ENCODE measurements around the gene JAG1. TPM values are rescaled to one million over a fixed set of nuclear protein-coding genes. Genes with fewer than 3 reads are reported as not detected.

The JAG1 gene
- total RNA-seq, 1 donor from 2014 or later = 58.4 TPM

DNA sequence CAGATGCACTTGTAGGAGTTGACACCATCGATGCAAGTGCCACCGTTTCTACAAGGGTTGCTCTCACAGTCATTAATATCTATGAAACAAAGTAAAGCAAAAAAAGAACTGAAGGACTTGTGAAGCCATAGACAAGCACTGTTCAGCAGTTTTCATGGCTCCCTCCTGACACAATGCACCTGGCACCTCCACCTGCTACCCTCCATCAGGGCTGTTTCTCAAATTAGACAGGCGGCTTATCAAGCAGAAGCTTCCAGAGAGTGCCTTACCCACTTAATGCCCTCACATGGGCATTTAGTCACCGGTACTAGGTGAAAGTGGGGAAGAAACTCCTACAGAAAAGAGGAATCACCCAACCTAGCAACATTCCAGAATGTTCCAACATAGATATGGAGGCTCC lies 27.8 kb downstream of the JAG1 start:
- no peak overlapping the region for H3K4me3 Mint-ChIP-seq
- H3K27me3 Mint-ChIP-seq = no peaks in the 10 kb centered on the region
- no peaks in the 10 kb centered on the region for H3K9me3 Mint-ChIP-seq
- DNase-seq (ENCODE audit: extremely low spot score, unreplicated experiment) = no peak
- no peak overlapping the region for H3K27ac Mint-ChIP-seq
- peaks cover 48% of the 10 kb centered on the region for H3K4me1 Mint-ChIP-seq (ENCODE audit: unreplicated experiment)
- no peak for TF ChIP-seq CTCF (conservative IDR thresholded peaks at IDR 0.05)
- H3K36me3 Mint-ChIP-seq = peaks cover 72% of the 10 kb centered on the region

- peaks cover 75% of the 10 kb centered on the region for H3K36me3 Mint-ChIP-seq
- no peaks in the 10 kb centered on the region for H3K27me3 Mint-ChIP-seq
- H3K27ac Mint-ChIP-seq = peak overlapping the region; percentile 48
- no peaks in the 10 kb centered on the region for H3K9me3 Mint-ChIP-seq
- TF ChIP-seq CTCF (conservative IDR thresholded peaks at IDR 0.05) = no peak
- peaks cover 49% of the 10 kb centered on the region for H3K4me1 Mint-ChIP-seq (ENCODE audit: unreplicated experiment)
- no peak overlapping the region for H3K4me3 Mint-ChIP-seq
- DNase-seq (ENCODE audit: extremely low spot score, unreplicated experiment) = no peak
Measured at GRCh38 chr20:10645205-10645570, 28.6 kb downstream of the JAG1 start.

DNA sequence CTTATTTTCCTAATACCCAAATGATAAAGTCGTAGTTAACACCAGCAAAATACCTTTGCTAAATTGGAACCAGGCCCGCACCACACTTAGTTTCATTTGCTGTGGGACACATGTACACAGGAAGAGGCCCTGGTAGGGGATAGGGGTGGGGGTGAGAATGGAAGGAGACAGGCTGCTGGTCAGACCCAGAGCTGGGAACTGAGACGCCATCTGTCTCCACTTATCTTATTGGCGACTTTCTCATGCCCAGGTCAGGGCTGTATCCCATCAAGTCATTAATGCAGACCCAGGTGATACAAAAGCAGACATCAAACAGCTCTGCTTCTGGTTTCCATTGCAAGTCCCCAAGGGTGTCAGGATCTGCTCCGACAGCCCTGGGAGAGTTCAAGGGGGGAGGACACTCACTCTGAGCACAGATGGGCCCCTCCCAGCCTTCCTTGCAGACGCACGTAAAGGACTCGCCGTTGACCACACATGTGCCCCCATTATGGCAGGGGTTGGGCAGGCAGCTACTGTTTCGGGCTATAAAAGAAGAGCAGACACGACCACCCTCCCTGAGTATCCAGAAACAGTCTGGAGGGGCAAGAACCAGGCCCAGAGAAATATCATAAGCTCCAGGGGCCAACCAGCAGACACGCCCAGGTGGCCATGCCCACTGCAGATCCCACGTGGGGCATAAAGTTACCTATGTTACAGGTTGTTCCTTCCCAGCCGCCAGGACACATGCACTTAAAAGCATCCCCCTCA lies 29.2 kb downstream of the JAG1 start:
- no peak for DNase-seq (ENCODE audit: extremely low spot score, unreplicated experiment)
- H3K4me3 Mint-ChIP-seq = peak overlapping the region; percentile 7
- no peaks in the 10 kb centered on the region for H3K27me3 Mint-ChIP-seq
- no peaks in the 10 kb centered on the region for H3K9me3 Mint-ChIP-seq
- no peak overlapping the region for H3K27ac Mint-ChIP-seq
- H3K4me1 Mint-ChIP-seq (ENCODE audit: unreplicated experiment) = peaks cover 45% of the 10 kb centered on the region
- TF ChIP-seq CTCF (conservative IDR thresholded peaks at IDR 0.05) = no peak
- peaks cover 74% of the 10 kb centered on the region for H3K36me3 Mint-ChIP-seq

DNA sequence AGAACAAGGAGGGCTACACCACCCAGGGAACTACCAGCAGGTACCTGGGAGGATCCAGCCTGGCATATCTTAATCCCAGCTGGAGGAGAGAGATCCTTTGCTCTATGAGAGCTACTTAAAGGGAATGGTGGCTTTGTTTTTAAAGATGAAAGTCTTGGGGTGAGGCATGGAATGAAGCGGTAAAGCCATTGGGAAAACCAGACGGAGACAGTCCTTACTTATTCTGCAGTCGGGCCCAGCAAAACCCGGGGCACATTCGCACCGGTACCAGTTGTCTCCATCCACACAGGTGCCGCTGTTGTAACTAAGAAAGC lies 30.3 kb downstream of the JAG1 start:
- peaks cover 35% of the 10 kb centered on the region for H3K4me1 Mint-ChIP-seq (ENCODE audit: unreplicated experiment)
- H3K27ac Mint-ChIP-seq = no peak overlapping the region
- H3K36me3 Mint-ChIP-seq = peaks cover 70% of the 10 kb centered on the region
- no peak for TF ChIP-seq CTCF (conservative IDR thresholded peaks at IDR 0.05)
- no peaks in the 10 kb centered on the region for H3K27me3 Mint-ChIP-seq
- no peaks in the 10 kb centered on the region for H3K9me3 Mint-ChIP-seq
- no peak for DNase-seq (ENCODE audit: extremely low spot score, unreplicated experiment)
- no peak overlapping the region for H3K4me3 Mint-ChIP-seq

GRCh38 chr20:10642856-10643559 lies 30.8 kb downstream of the JAG1 start:
- Mint-ChIP-seq H3K27ac (no peak overlapping the region), H3K4me3 (no peak overlapping the region), H3K9me3 (no peaks in the 10 kb centered on the region), H3K27me3 (no peaks in the 10 kb centered on the region), H3K4me1 (ENCODE audit: unreplicated experiment) (peaks cover 30% of the 10 kb centered on the region), H3K36me3 (peaks cover 71% of the 10 kb centered on the region)
- no peak for TF ChIP-seq CTCF (conservative IDR thresholded peaks at IDR 0.05)
- DNase-seq (ENCODE audit: extremely low spot score, unreplicated experiment) = no peak
